WTC11 (cell line): ENCODE data around the gene KIF21A.

Experiments
- CTCF ChIP-seq: fragments of 200-600 bp; IDR thresholded peaks from 2 replicates; pipeline ENCODE4 v1.8.0; 2022; ENCODE audit warnings: antibody characterized with exemption
- MAX ChIP-seq: sonication (generic); formaldehyde crosslinking; IDR thresholded peaks from 2 replicates; pipeline ENCODE4 v1.8.0; 2022; ENCODE audit warnings: mild to moderate bottlenecking, missing genetic modification reagents
- PREB ChIP-seq: sonication (generic); formaldehyde crosslinking; IDR thresholded peaks from 2 replicates; pipeline ENCODE4 v1.8.1; 2022; ENCODE audit warnings: mild to moderate bottlenecking, missing genetic modification reagents, moderate library complexity, borderline replicate concordance
- TCF7 ChIP-seq: sonication (generic); formaldehyde crosslinking; IDR thresholded peaks from 2 replicates; pipeline ENCODE4 v1.8.0; 2022; ENCODE audit warnings: mild to moderate bottlenecking, low read depth, missing genetic modification reagents, moderate library complexity

- TF ChIP-seq PREB (no peak), MAX (no peak), TCF7 (CRISPR knock-in tag) (no peak), CTCF (no peak)
These were observed 50.6 kb downstream of the KIF21A start for GRCh38 chr12:39392154-39392925.
